Prostate gland (tissue), 2 donors: Measurements from ENCODE around the gene INSM2.

ENCODE experiments used
- POLR2AphosphoS5 ChIP-seq: sonication (generic); formaldehyde crosslinking; IDR thresholded peaks from one replicate; pipeline ENCODE4 v1.6.1; 2017; ENCODE audit warnings: antibody characterized with exemption
- TF ChIP-seq, protein P1 (sequence below), 4 experiments: fragments of 200-600 bp in 2 of 4; fragments of 450-650 bp in 2 of 4; sonication (generic) in 2 of 4; IDR thresholded peaks; 1 replicate in 3 of 4; 2 replicates in 1 of 4; pipeline ENCODE4 v1.5.1; 2016 to 2019; ENCODE audit warnings: antibody characterized with exemption in 4 of 4, mild to moderate bottlenecking in 2 of 4, moderate library complexity in 2 of 4

DNA sequence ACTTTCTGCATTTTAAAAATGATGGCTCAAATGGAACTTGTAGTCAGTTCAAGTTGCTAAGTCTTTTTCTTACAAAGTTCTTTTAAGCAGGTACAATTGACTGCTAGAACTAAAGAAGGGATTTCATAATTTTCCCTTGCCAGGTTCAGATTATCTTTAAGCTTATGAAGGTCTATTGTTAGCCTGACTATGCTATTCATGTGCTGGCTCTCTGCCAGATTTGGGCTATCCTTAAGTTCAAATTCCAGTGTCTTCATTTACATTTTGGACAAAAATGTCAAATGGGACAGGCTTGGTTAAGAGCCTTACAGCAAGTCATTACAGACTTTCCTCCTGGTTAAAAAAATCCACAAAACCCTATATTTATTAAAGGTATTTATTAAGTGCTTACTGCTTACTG is 42.3 kb downstream of the INSM2 start:
- TF ChIP-seq, protein P1, sequence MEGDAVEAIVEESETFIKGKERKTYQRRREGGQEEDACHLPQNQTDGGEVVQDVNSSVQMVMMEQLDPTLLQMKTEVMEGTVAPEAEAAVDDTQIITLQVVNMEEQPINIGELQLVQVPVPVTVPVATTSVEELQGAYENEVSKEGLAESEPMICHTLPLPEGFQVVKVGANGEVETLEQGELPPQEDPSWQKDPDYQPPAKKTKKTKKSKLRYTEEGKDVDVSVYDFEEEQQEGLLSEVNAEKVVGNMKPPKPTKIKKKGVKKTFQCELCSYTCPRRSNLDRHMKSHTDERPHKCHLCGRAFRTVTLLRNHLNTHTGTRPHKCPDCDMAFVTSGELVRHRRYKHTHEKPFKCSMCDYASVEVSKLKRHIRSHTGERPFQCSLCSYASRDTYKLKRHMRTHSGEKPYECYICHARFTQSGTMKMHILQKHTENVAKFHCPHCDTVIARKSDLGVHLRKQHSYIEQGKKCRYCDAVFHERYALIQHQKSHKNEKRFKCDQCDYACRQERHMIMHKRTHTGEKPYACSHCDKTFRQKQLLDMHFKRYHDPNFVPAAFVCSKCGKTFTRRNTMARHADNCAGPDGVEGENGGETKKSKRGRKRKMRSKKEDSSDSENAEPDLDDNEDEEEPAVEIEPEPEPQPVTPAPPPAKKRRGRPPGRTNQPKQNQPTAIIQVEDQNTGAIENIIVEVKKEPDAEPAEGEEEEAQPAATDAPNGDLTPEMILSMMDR (IDR thresholded peaks at IDR 0.05), result no peak
- TF ChIP-seq POLR2AphosphoS5, result no peak
